Activated T-helper 1 cell treated with anti-CD3 and anti-CD28 coated beads, Interleukin-2, amount 50 U/mL, for 16 hours (primary cell): ENCODE measurements around the gene SLC35A4.
"Not testable (repeated sequence)": the region's sequence is repeated elsewhere in the genome, so short reads cannot be mapped to it uniquely, and the experiment has no call there.

Source experiments
- DNase-seq, 2 donors: peaks; one replicate each; pipeline ENCODE4 v3.0.0-alpha.2; 2020; ENCODE audit warnings: low read depth in 1 of 2, low spot score in 1 of 2

SLC35A4 gene

GRCh38 chr5:140588311-140589070, 23.9 kb downstream of the SLC35A4 start:
- no peak for DNase-seq

DNA sequence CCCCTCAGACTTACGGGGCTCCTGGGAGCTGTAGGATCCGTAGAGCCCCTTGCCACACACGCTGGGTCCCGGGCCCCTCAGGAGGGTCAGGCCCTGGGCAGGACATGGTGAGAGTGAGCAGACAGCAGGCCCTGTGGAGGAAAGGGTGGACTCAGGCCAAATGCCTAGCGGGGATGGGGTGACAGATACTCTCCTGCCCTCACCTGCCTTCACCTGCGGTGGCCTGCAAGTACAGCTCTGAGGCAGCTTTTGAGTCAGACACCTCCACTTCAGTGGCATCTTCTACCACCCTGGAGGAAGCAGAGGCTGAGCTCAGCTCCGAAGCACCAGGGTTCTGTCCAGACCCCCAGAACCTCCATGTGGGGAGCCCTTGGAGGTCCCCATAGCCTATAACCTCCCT, 26.2 kb downstream of the SLC35A4 start:
- no peak for DNase-seq

GRCh38 chr5:140591747-140592372, 27.2 kb downstream of the SLC35A4 start:
- no peak for DNase-seq

DNA sequence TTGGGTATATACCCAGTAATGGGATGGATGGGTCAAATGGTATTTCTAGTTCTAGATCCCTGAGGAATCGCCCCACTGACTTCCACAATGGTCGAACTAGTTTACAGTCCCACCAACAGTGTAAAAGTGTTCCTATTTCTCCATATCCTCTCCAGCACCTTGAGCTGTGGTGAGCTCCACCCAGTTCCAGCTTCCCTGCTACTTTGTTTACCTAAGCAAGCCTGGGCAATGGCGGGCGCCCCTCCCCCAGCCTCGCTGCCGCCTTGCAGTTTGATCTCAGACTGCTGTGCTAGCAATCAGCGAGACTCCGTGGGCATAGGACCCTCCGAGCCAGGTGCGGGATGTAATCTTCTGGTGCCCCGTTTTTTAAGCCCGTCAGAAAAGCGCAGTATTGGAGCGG, 28.4 kb downstream of the SLC35A4 start:
- not testable (repeated sequence) for DNase-seq

- DNase-seq, result no peak
Observed at GRCh38 chr5:140594169-140594568, 29.5 kb downstream of the SLC35A4 start.

DNA sequence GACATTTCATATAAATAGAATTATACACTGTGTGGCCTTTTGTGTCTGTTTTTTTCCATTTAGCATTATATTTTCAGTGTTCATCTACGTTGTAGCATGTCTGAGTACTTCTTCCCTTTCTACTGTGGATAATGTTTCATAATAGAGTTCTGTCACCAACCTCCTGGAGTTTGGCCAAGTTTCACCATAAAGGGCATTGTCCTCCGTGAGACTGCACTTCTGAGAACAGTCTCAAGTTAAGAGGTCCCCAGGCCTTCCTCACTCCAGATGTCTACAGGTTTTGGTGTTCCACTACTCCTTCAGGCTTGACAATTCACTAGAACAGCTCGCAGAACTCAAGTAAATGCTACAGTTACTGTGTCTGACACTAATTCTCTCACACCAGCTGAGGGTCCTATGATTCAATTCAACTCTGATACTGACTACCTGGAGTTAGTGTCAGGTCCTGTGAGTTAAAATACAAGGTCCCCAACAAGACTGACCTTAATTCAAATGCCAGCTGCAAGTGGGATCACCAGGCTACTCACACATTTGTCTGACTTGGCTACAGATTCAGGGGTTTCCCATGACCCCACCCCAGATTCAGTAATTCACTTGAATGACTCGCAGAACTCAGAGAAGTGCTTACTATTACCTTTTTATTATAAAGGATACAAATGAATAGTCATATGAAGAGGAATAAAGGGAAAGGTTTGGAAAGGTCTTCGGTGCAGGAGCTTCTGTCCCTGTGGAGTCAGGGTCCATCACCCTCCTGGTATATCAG, 31.1 kb downstream of the SLC35A4 start:
- no peak for DNase-seq

DNA sequence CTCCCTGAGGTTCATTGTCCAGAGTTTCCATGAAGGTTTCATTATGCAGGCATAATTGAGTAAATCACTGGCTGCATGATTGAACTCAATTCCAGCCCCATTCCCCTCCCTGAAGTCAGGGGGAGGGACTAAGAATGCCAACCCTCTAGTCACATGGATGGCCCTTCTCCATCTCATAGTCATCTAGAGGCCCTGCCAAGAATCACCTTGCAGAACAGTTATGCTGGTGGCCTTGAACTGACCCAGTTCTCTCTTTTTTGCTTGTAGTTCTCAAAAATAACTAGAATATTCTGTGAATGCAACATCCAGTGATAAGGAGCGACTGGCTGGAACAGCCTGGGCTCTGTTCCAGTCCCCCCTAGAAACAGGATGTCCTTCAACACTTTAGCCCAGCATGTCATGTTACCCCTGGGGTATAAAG, 31.7 kb downstream of the SLC35A4 start:
- no peak for DNase-seq

- DNase-seq, result no peak
Observed at GRCh38 chr5:140598836-140599235, 34.2 kb downstream of the SLC35A4 start.

DNA sequence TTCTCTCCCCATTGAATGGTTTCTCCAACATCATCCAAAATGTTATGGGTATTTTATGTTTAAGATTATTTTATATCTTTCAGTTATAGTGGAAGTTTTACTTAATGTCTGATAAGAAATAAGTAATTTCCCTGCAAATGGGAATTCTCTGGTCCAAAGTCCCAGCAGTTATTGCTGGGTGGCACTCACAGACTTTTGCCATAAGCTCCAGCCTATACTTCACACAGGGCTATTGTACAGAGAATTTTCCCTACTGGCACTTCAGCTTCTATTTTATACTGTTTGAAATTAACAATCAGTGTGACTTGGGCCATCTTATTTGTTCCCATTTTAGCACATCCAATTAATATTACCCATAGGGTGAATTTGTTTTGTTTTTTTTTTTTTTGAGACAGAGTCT, 35.5 kb downstream of the SLC35A4 start:
- DNase-seq, result no peak

- no peak for DNase-seq
Observed at GRCh38 chr5:140602147-140602546, 37.5 kb downstream of the SLC35A4 start.

- not testable (repeated sequence) for DNase-seq
Observed at GRCh38 chr5:140603446-140603698, 38.7 kb downstream of the SLC35A4 start.

GRCh38 chr5:140603734-140604133, 39.1 kb downstream of the SLC35A4 start:
- no peak for DNase-seq

GRCh38 chr5:140605879-140606278, 41.3 kb downstream of the SLC35A4 start:
- no peak for DNase-seq

DNA sequence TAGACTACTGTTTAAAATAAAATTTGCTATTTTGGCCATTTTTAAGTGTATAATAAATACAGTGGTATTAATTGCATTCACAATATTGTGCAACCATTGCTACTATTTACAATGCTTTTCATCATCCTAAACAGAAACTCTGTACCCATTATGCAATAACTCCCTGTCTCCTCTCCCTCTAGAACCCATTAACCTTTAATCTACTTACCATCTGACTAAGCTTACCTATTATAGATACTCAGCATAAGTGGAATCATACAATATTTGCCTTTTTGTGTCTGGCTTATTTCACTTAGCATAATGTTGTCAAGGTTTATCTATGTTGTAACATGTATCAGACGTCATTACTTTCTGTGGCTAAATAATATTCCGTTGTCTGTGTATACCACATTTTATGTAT, 42.4 kb downstream of the SLC35A4 start:
- no peak for DNase-seq

DNA sequence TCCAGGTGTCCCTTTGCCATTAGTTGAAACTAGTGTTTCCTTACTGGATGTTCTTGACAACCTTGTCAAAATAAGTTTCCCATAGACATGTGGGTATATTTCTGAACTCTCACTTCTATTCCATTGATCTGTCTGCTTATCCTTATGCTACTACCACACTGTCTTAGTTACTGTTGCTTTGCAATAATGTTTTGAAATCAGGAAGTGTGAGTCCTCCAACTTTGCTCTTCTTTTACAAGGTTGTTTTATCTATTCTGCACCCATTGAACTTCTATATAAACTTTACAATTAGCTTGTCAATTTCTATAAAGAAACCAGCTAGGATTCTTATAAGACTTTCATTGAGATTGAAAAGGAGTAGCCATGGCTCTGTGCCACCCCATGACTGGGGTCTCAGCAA, 44.1 kb downstream of the SLC35A4 start:
- no peak for DNase-seq

- no peak for DNase-seq
Observed at GRCh38 chr5:140609126-140609525, 44.5 kb downstream of the SLC35A4 start.

DNA sequence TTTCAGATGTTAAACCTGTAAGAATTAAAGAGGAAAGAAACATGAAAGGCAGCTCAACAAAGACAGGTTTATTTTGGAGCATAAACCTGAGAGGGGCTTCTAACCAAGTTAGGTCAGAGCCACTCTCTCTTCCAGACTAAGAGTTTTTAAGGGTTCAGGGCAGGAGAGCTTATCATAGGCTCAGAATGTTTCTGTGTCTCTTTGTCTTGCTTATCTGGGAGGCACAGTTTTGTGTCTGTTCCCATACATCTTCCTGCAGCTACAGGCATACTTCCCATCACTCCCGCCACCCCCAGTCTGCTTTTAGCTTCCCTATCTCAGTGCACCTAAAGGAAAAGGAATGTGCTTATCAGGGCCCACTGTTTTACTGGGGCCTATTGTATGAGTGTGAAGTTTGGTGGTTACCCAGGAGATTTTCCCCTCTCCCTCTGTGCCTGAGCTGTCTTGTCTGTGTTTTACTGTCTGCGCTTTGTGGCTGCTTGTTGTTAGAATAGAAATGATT, 46.4 kb downstream of the SLC35A4 start:
- DNase-seq, result no peak
